GM19043 (cell line): Measurements from ENCODE around the gene USP17L15.
"Not testable (repeated sequence)": the region's sequence is repeated elsewhere in the genome, so short reads cannot be mapped to it uniquely, and the experiment has no call there.

Source experiments
- ATAC-seq: cut with Tn5 transposase; IDR thresholded peaks from one replicate; pipeline ENCODE4 v1.9.1; 2021; ENCODE audit warnings: low read depth; ENCODE audit not compliant: unreplicated experiment

USP17L15 gene

GRCh38 chr4:9234085-9234484 is at the start of gene USP17L15:
USP17L15 (plus strand) TSS chr4:9234385; CDS start chr4:9234385, 0 bp downstream.
- not testable (repeated sequence) for ATAC-seq

- not testable (repeated sequence) for ATAC-seq
These were observed 23.8 kb upstream of the USP17L15 start, which contains the start of gene USP17L10 for GRCh38 chr4:9210357-9210756. USP17L10 (plus strand) TSS chr4:9210657; CDS start chr4:9210657, 0 bp downstream.

GRCh38 chr4:9214701-9215100 is 19.5 kb upstream of the USP17L15 start:
- ATAC-seq = not testable (repeated sequence)

GRCh38 chr4:9215105-9215504 is 19.1 kb upstream of the USP17L15 start, which contains the start of gene USP17L11:
USP17L11 (plus strand) TSS chr4:9215405; CDS start chr4:9215405, 0 bp downstream.
- ATAC-seq = not testable (repeated sequence)

GRCh38 chr4:9219852-9220251 is 14.3 kb upstream of the USP17L15 start, which contains the start of gene USP17L12:
USP17L12 (plus strand) TSS chr4:9220152; CDS start chr4:9220152, 0 bp downstream.
- not testable (repeated sequence) for ATAC-seq

GRCh38 chr4:9224596-9224995 is 9.6 kb upstream of the USP17L15 start, which contains the start of gene USP17L13:
USP17L13 (plus strand) TSS chr4:9224896; CDS start chr4:9224896, 0 bp downstream.
- not testable (repeated sequence) for ATAC-seq

GRCh38 chr4:9230249-9230648 is 3.9 kb upstream of the USP17L15 start:
- not testable (repeated sequence) for ATAC-seq

GRCh38 chr4:9238461-9238860 is 4.3 kb downstream of the USP17L15 start:
- ATAC-seq = not testable (repeated sequence)

- ATAC-seq = not testable (repeated sequence)
These were observed 9.4 kb downstream of the USP17L15 start, which contains the start of gene USP17L17 for GRCh38 chr4:9243579-9243978. USP17L17 (plus strand) TSS chr4:9243879; CDS start chr4:9243879, 0 bp downstream.

GRCh38 chr4:9247953-9248680 is 13.9 kb downstream of the USP17L15 start, which contains the start of gene USP17L18:
USP17L18 (plus strand) TSS chr4:9248630; CDS start chr4:9248630, 0 bp downstream.
- not testable (repeated sequence) for ATAC-seq

- ATAC-seq = not testable (repeated sequence)
These were observed 18.9 kb downstream of the USP17L15 start, which contains the start of gene USP17L19 for GRCh38 chr4:9253078-9253477. USP17L19 (plus strand) TSS chr4:9253378; CDS start chr4:9253378, 0 bp downstream.

- ATAC-seq = not testable (repeated sequence)
These were observed 23.6 kb downstream of the USP17L15 start, which contains the start of gene USP17L20 for GRCh38 chr4:9257824-9258223. USP17L20 (plus strand) TSS chr4:9258124; CDS start chr4:9258124, 0 bp downstream.

GRCh38 chr4:9262572-9262971 is 28.4 kb downstream of the USP17L15 start, which contains the start of gene USP17L21:
USP17L21 (plus strand) TSS chr4:9262872; CDS start chr4:9262872, 0 bp downstream.
- not testable (repeated sequence) for ATAC-seq

GRCh38 chr4:9267319-9267718 is 33.1 kb downstream of the USP17L15 start, which contains the start of gene USP17L22:
USP17L22 (plus strand) TSS chr4:9267619; CDS start chr4:9267619, 0 bp downstream.
- ATAC-seq = not testable (repeated sequence)

- ATAC-seq = not testable (repeated sequence)
These were observed 37.5 kb downstream of the USP17L15 start for GRCh38 chr4:9271719-9272118.
